HEK293 (cell line): ENCODE results near the gene ZNF606.

ENCODE experiments used
- AEBP2 ChIP-seq: fragments of 450-650 bp; formaldehyde crosslinking; IDR thresholded peaks from 2 replicates; pipeline ENCODE4 v1.5.1; 2016; ENCODE audit warnings: missing biosample characterization, missing genetic modification characterization, borderline replicate concordance
- MEIS1 ChIP-seq: sonication (generic); formaldehyde crosslinking; IDR thresholded peaks from 2 replicates; pipeline ENCODE4 v1.8.1; 2022; ENCODE audit warnings: missing genetic modification reagents, mild to moderate bottlenecking, borderline replicate concordance
- MZF1 ChIP-seq: fragments of 450-650 bp; formaldehyde crosslinking; IDR thresholded peaks from 2 replicates; pipeline ENCODE4 v1.5.1; 2017; ENCODE audit warnings: missing biosample characterization, missing genetic modification characterization, borderline replicate concordance
- SP3 ChIP-seq: fragments of 450-650 bp; formaldehyde crosslinking; IDR thresholded peaks from 2 replicates; pipeline ENCODE4 v1.5.1; 2016; ENCODE audit warnings: missing biosample characterization, missing genetic modification characterization
- SP7 ChIP-seq: fragments of 450-650 bp; formaldehyde crosslinking; IDR thresholded peaks from 2 replicates; pipeline ENCODE4 v1.5.1; 2016; ENCODE audit warnings: missing biosample characterization, missing genetic modification characterization
- YY2 ChIP-seq: fragments of 450-650 bp; formaldehyde crosslinking; IDR thresholded peaks from 2 replicates; pipeline ENCODE4 v1.5.1; 2016; ENCODE audit warnings: missing biosample characterization, missing genetic modification characterization
- ZBTB20 ChIP-seq: fragments of 450-650 bp; formaldehyde crosslinking; IDR thresholded peaks from 2 replicates; pipeline ENCODE4 v1.5.1; 2016; ENCODE audit warnings: missing biosample characterization, missing genetic modification characterization
- ZBTB48 ChIP-seq: fragments of 450-650 bp; formaldehyde crosslinking; IDR thresholded peaks from 2 replicates; pipeline ENCODE4 v1.5.1; 2016; ENCODE audit warnings: missing biosample characterization, missing genetic modification characterization
- ZBTB7A ChIP-seq: fragments of 450-650 bp; formaldehyde crosslinking; IDR thresholded peaks from 2 replicates; pipeline ENCODE4 v1.5.1; 2016; ENCODE audit warnings: low read depth, missing biosample characterization, missing genetic modification characterization
- ZFHX2 ChIP-seq: fragments of 450-650 bp; formaldehyde crosslinking; conservative IDR thresholded peaks from 2 replicates; pipeline ENCODE4 v1.5.1; 2016; ENCODE audit warnings: missing biosample characterization, missing genetic modification characterization
- ZFP37 ChIP-seq: fragments of 450-650 bp; formaldehyde crosslinking; IDR thresholded peaks from 2 replicates; pipeline ENCODE4 v1.5.1; 2016; ENCODE audit warnings: missing biosample characterization, missing genetic modification characterization
- ZNF121 ChIP-seq: fragments of 450-650 bp; formaldehyde crosslinking; IDR thresholded peaks from 2 replicates; pipeline ENCODE4 v1.5.1; 2016; ENCODE audit warnings: missing biosample characterization, missing genetic modification characterization
- ZNF175 ChIP-seq: fragments of 450-650 bp; formaldehyde crosslinking; IDR thresholded peaks from 2 replicates; pipeline ENCODE4 v1.5.1; 2016; ENCODE audit warnings: missing biosample characterization, missing genetic modification characterization
- ZNF184 ChIP-seq: fragments of 450-650 bp; IDR thresholded peaks from 2 replicates; pipeline ENCODE4 v1.5.1; 2018; ENCODE audit warnings: missing biosample characterization, mild to moderate bottlenecking, missing genetic modification characterization
- ZNF211 ChIP-seq: fragments of 450-650 bp; formaldehyde crosslinking; IDR thresholded peaks from 2 replicates; pipeline ENCODE4 v1.5.1; 2016; ENCODE audit warnings: low read depth, missing biosample characterization, missing genetic modification characterization
- ZNF26 ChIP-seq: fragments of 450-650 bp; formaldehyde crosslinking; IDR thresholded peaks from 2 replicates; pipeline ENCODE4 v1.5.1; 2016; ENCODE audit warnings: missing biosample characterization, missing genetic modification characterization
- ZNF280C ChIP-seq: fragments of 450-650 bp; formaldehyde crosslinking; IDR thresholded peaks from 2 replicates; pipeline ENCODE4 v1.5.1; 2016; ENCODE audit warnings: missing biosample characterization, missing genetic modification characterization
- ZNF302 ChIP-seq: fragments of 450-650 bp; formaldehyde crosslinking; IDR thresholded peaks from 2 replicates; pipeline ENCODE4 v1.5.1; 2016; ENCODE audit warnings: missing biosample characterization, missing genetic modification characterization, low read depth
- ZNF341 ChIP-seq: fragments of 450-650 bp; formaldehyde crosslinking; IDR thresholded peaks from 2 replicates; pipeline ENCODE4; 2016; ENCODE audit warnings: low read depth, missing biosample characterization, missing genetic modification characterization
- ZNF366 ChIP-seq: fragments of 450-650 bp; formaldehyde crosslinking; conservative IDR thresholded peaks from 2 replicates; pipeline ENCODE4 v1.5.1; 2016; ENCODE audit warnings: missing biosample characterization, missing genetic modification characterization
- ZNF404 ChIP-seq: fragments of 450-650 bp; formaldehyde crosslinking; IDR thresholded peaks from 2 replicates; pipeline ENCODE4 v1.5.1; 2017; ENCODE audit warnings: missing biosample characterization, missing genetic modification characterization
- ZNF426 ChIP-seq: fragments of 450-650 bp; formaldehyde crosslinking; IDR thresholded peaks from 2 replicates; pipeline ENCODE4 v1.5.1; 2017; ENCODE audit warnings: missing biosample characterization, missing genetic modification characterization, mild to moderate bottlenecking, inconsistent platforms, moderate library complexity
- ZNF473 ChIP-seq: fragments of 450-650 bp; formaldehyde crosslinking; IDR thresholded peaks from 2 replicates; pipeline ENCODE4 v1.5.1; 2017; ENCODE audit warnings: missing biosample characterization, missing genetic modification characterization
- ZNF585B ChIP-seq: fragments of 450-650 bp; formaldehyde crosslinking; IDR thresholded peaks from 2 replicates; pipeline ENCODE4 v1.5.1; 2016; ENCODE audit warnings: missing biosample characterization, missing genetic modification characterization
- ZNF621 ChIP-seq: fragments of 450-650 bp; formaldehyde crosslinking; IDR thresholded peaks from 2 replicates; pipeline ENCODE4 v1.5.1; 2017; ENCODE audit warnings: missing biosample characterization, missing genetic modification characterization
- ZNF623 ChIP-seq: fragments of 450-650 bp; formaldehyde crosslinking; IDR thresholded peaks from 2 replicates; pipeline ENCODE4 v1.5.1; 2016; ENCODE audit warnings: missing biosample characterization, missing genetic modification characterization
- ZNF701 ChIP-seq: fragments of 450-650 bp; formaldehyde crosslinking; IDR thresholded peaks from 2 replicates; pipeline ENCODE4 v1.5.1; 2016; ENCODE audit warnings: missing biosample characterization, missing genetic modification characterization
- ZNF791 ChIP-seq: fragments of 450-650 bp; formaldehyde crosslinking; IDR thresholded peaks from 2 replicates; pipeline ENCODE4 v1.5.1; 2016; ENCODE audit warnings: missing biosample characterization, missing genetic modification characterization
- ZXDB ChIP-seq: fragments of 450-650 bp; formaldehyde crosslinking; IDR thresholded peaks from 2 replicates; pipeline ENCODE4 v1.5.1; 2016; ENCODE audit warnings: missing biosample characterization, missing genetic modification characterization
- TF ChIP-seq, protein P1 (sequence below): fragments of 450-650 bp; formaldehyde crosslinking; IDR thresholded peaks from 2 replicates; pipeline ENCODE4 v1.5.0; 2017; ENCODE audit warnings: missing biosample characterization, missing genetic modification characterization, borderline replicate concordance
- TF ChIP-seq, protein P2 (sequence below): fragments of 450-650 bp; formaldehyde crosslinking; IDR thresholded peaks from 2 replicates; pipeline ENCODE4 v1.5.1; 2016; ENCODE audit warnings: missing biosample characterization, missing genetic modification characterization
- TF ChIP-seq, protein P3 (sequence below): fragments of 450-650 bp; formaldehyde crosslinking; IDR thresholded peaks from 2 replicates; pipeline ENCODE4 v1.5.1; 2016; ENCODE audit warnings: missing biosample characterization, missing genetic modification characterization

ZNF606 gene

DNA sequence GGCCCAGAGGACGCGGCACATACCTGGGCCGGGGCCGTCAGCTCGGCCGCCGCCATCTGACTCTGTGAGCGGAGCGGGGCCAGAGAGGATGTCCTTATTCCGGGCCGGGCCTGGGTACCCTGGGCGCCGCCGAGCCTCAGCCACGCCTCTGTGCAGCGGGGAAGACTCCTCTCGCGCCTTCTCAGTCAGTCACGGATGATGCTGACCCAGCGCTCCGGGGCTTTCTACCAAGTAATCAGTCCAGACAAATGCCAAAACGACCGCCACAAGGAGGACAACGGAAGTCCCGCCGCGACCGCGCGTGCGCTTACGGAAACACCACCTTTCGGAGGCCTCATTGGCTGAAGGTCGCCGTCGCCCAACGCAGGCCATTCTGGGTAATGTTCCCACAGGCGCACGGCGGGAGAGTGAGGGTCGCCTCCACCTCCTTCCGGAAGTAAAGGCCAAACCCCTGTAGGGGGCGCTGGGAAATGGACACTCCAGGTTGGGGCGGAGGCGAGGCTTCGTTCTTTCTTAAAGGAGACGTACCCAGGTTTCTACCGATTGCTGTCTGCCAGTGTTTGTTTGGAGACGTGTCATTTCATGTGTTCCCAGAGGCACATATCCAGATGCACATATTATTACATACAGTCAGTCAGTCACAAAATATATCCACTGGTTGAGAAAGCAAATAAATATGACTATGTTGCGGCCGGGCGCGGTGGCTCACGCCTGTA is 55.0 kb downstream of the ZNF606 start, which contains the start of gene ZNF256 (continued):
- TF ChIP-seq AEBP2 (tag by site-specific recombination) (no peak), ZFP37 (tag by site-specific recombination) (no peak; the same call in 1 of the 2 replicates), ZNF280C (tag by site-specific recombination) (no peak), SP7 (tag by site-specific recombination) (peak; percentile 49; the same call in 1 of the 2 replicates), ZNF26 (no peak), ZNF623 (tag by site-specific recombination) (no peak), ZNF426 (tag by site-specific recombination) (no peak), YY2 (no peak), ZXDB (tag by site-specific recombination) (peak; percentile 69; the same call in 1 of the 2 replicates), MZF1 (no peak), ZNF621 (tag by site-specific recombination) (no peak), ZNF121 (tag by site-specific recombination) (no peak), ZBTB20 (no peak), ZNF701 (no peak), ZNF404 (tag by site-specific recombination) (no peak), ZFHX2 (0 out of 2 replicates have a peak, but pooled peaks have one; percentile 21), SP3 (tag by site-specific recombination) (peak; percentile 71), ZNF184 (tag by site-specific recombination) (no peak), ZBTB48 (no peak), ZNF341 (tag by site-specific recombination) (peak; percentile 75), ZNF366 (tag by site-specific recombination) (no peak), ZNF211 (no peak), ZBTB7A (tag by site-specific recombination) (no peak), ZNF791 (tag by site-specific recombination) (no peak), ZNF473 (no peak), ZNF302 (no peak), ZNF175 (tag by site-specific recombination) (no peak), MEIS1 (CRISPR knock-in tag) (no peak), ZNF585B (tag by site-specific recombination) (no peak)
- TF ChIP-seq, protein P1, sequence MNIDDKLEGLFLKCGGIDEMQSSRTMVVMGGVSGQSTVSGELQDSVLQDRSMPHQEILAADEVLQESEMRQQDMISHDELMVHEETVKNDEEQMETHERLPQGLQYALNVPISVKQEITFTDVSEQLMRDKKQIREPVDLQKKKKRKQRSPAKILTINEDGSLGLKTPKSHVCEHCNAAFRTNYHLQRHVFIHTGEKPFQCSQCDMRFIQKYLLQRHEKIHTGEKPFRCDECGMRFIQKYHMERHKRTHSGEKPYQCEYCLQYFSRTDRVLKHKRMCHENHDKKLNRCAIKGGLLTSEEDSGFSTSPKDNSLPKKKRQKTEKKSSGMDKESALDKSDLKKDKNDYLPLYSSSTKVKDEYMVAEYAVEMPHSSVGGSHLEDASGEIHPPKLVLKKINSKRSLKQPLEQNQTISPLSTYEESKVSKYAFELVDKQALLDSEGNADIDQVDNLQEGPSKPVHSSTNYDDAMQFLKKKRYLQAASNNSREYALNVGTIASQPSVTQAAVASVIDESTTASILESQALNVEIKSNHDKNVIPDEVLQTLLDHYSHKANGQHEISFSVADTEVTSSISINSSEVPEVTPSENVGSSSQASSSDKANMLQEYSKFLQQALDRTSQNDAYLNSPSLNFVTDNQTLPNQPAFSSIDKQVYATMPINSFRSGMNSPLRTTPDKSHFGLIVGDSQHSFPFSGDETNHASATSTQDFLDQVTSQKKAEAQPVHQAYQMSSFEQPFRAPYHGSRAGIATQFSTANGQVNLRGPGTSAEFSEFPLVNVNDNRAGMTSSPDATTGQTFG (tag by site-specific recombination), result no peak
- TF ChIP-seq, protein P2, sequence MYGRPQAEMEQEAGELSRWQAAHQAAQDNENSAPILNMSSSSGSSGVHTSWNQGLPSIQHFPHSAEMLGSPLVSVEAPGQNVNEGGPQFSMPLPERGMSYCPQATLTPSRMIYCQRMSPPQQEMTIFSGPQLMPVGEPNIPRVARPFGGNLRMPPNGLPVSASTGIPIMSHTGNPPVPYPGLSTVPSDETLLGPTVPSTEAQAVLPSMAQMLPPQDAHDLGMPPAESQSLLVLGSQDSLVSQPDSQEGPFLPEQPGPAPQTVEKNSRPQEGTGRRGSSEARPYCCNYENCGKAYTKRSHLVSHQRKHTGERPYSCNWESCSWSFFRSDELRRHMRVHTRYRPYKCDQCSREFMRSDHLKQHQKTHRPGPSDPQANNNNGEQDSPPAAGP (tag by site-specific recombination), result no peak
- TF ChIP-seq, protein P3, sequence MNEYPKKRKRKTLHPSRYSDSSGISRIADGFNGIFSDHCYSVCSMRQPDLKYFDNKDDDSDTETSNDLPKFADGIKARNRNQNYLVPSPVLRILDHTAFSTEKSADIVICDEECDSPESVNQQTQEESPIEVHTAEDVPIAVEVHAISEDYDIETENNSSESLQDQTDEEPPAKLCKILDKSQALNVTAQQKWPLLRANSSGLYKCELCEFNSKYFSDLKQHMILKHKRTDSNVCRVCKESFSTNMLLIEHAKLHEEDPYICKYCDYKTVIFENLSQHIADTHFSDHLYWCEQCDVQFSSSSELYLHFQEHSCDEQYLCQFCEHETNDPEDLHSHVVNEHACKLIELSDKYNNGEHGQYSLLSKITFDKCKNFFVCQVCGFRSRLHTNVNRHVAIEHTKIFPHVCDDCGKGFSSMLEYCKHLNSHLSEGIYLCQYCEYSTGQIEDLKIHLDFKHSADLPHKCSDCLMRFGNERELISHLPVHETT (tag by site-specific recombination), result no peak
